Neural cell (in vitro differentiated cells): ENCODE measurements around the gene STC2. TPM values are rescaled to one million over a fixed set of nuclear protein-coding genes. Genes with fewer than 3 reads are reported as not detected.

Source experiments
- H2AFZ ChIP-seq: fragments of 200-600, 300-800 bp; sonication (generic), shearing (Covaris generic); 2 replicates; pipeline ENCODE4 v1.6.0; 2014; ENCODE audit warnings: low read depth, mild to moderate bottlenecking, antibody characterized with exemption, low read length, moderate library complexity
- H3F3A ChIP-seq: fragments of 200-600 bp; shearing (Covaris generic); 2 replicates; pipeline ENCODE4 v1.6.1; 2016; ENCODE audit warnings: mild to moderate bottlenecking, moderate library complexity, mixed read lengths, antibody characterized with exemption, low read length; ENCODE audit not compliant: insufficient read depth, poor library complexity, severe bottlenecking
- H3K27ac ChIP-seq: fragments of 200-600, 300-800 bp; sonication (generic), shearing (Covaris generic); 2 replicates; pipeline ENCODE4 v1.5.1; 2014; ENCODE audit warnings: mild to moderate bottlenecking, low read length, moderate library complexity
- H3K27me3 ChIP-seq: fragments of 300-800, 200-600 bp; sonication (generic), shearing (Covaris generic); 2 replicates; pipeline ENCODE4 v1.6.0; 2014; ENCODE audit warnings: mild to moderate bottlenecking, low read depth, low read length, moderate library complexity; ENCODE audit not compliant: insufficient read depth
- H3K36me3 ChIP-seq: fragments of 300-800, 200-600 bp; sonication (generic), shearing (Covaris generic); 2 replicates; pipeline ENCODE4 v1.5.1; 2014; ENCODE audit warnings: mild to moderate bottlenecking, antibody characterized with exemption, low read length, moderate library complexity; ENCODE audit not compliant: insufficient read depth
- H3K4me2 ChIP-seq: fragments of 300-800, 200-600 bp; sonication (generic), shearing (Covaris generic); 2 replicates; pipeline ENCODE4 v1.6.0; 2014; ENCODE audit warnings: mild to moderate bottlenecking, low read length
- H3K4me3 ChIP-seq: fragments of 300-800, 200-600 bp; sonication (generic), shearing (Covaris generic); 2 replicates; pipeline ENCODE4 v1.5.1; 2014; ENCODE audit warnings: mild to moderate bottlenecking, low read length, moderate library complexity
- H3K79me2 ChIP-seq: fragments of 200-600 bp; shearing (Covaris generic); replicated peaks from 2 replicates; pipeline ENCODE4 v1.6.0; 2014; ENCODE audit warnings: mild to moderate bottlenecking, low read length, moderate library complexity; ENCODE audit not compliant: insufficient read depth
- H3K9ac ChIP-seq: fragments of 300-800, 200-600 bp; sonication (generic), shearing (Covaris generic); 2 replicates; pipeline ENCODE4 v1.6.1; 2016; ENCODE audit warnings: mild to moderate bottlenecking, low read length, mixed read lengths
- H3K9me2 ChIP-seq: fragments of 200-600 bp; shearing (Covaris generic); 2 replicates; pipeline ENCODE4 v1.6.1; 2016; ENCODE audit warnings: mild to moderate bottlenecking, low read length, mixed read lengths; ENCODE audit not compliant: insufficient read depth
- H3K9me3 ChIP-seq: fragments of 200-600, 300-800 bp; sonication (generic), shearing (Covaris generic); 2 replicates; pipeline ENCODE4 v1.6.1; 2016; ENCODE audit warnings: mild to moderate bottlenecking, mixed run types, low read length, moderate library complexity, mixed read lengths
- H4K20me1 ChIP-seq: fragments of 200-600 bp; shearing (Covaris generic); 2 replicates; pipeline ENCODE4 v1.6.1; 2016; ENCODE audit warnings: mild to moderate bottlenecking, mixed run types; ENCODE audit not compliant: insufficient read depth
- CTCF ChIP-seq: fragments of 450-650 bp; IDR thresholded peaks from 2 replicates; pipeline ENCODE4 v1.5.1; 2014; ENCODE audit warnings: antibody characterized with exemption, mild to moderate bottlenecking, moderate library complexity; ENCODE audit not compliant: poor library complexity, severe bottlenecking
- EP300 ChIP-seq: fragments of 450-650 bp; conservative IDR thresholded peaks from 2 replicates; pipeline ENCODE4 v1.6.1; 2014; ENCODE audit warnings: antibody characterized with exemption, mild to moderate bottlenecking, moderate library complexity; ENCODE audit not compliant: poor library complexity, severe bottlenecking
- EZH2 ChIP-seq: fragments of 200-600, 300-800 bp; shearing (Covaris generic), sonication (generic); IDR thresholded peaks from 2 replicates; pipeline ENCODE4 v1.6.1; 2014; ENCODE audit warnings: antibody characterized with exemption, low read length, borderline replicate concordance, mild to moderate bottlenecking; ENCODE audit not compliant: insufficient read depth, poor library complexity, severe bottlenecking
- MXI1 ChIP-seq: fragments of 450-650 bp; conservative IDR thresholded peaks from 2 replicates; pipeline ENCODE4 v1.6.1; 2014; ENCODE audit warnings: antibody characterized with exemption, mild to moderate bottlenecking; ENCODE audit not compliant: poor library complexity, severe bottlenecking
- POLR2AphosphoS5 ChIP-seq: IDR thresholded peaks from 2 replicates; pipeline ENCODE4 v1.6.1; 2012
- RAD21 ChIP-seq: fragments of 450-650 bp; conservative IDR thresholded peaks from 2 replicates; pipeline ENCODE4 v1.6.1; 2014; ENCODE audit warnings: antibody characterized with exemption, mild to moderate bottlenecking, moderate library complexity
- REST ChIP-seq: IDR thresholded peaks from 2 replicates; pipeline ENCODE4 v1.6.1; 2012; ENCODE audit warnings: borderline replicate concordance
- SMC3 ChIP-seq: fragments of 450-650 bp; conservative IDR thresholded peaks from 2 replicates; pipeline ENCODE4 v1.6.1; 2014; ENCODE audit warnings: antibody characterized with exemption, mild to moderate bottlenecking, moderate library complexity; ENCODE audit not compliant: poor library complexity
- TAF1 ChIP-seq: IDR thresholded peaks from 2 replicates; pipeline ENCODE4 v1.6.1; 2012; ENCODE audit warnings: low read depth
- polyA plus RNA-seq: library from polyadenylated mRNA; depleted of rRNA; stranded (reverse); fragments of >200 nt; gene quantifications from 2 replicates; pipeline ENCODE4 v1.2.3, GENCODE V29; 2014

Gene STC2
- polyA plus RNA-seq, 1 donor from 2014 or later, result 0.09 TPM

- Histone ChIP-seq H4K20me1 (no peaks in the 10 kb centered on the region), H3K4me2 (no peak overlapping the region), H3K4me3 (no peak overlapping the region), H3K79me2 (no peaks in the 10 kb centered on the region), H3K27me3 (peaks cover 14% of the 10 kb centered on the region), H3K9me2 (no peaks in the 10 kb centered on the region), H3K27ac (no peak overlapping the region), H3K9ac (no peak overlapping the region), H2AFZ (no peak overlapping the region), H3F3A (no peaks in the 10 kb centered on the region), H3K9me3 (no peaks in the 10 kb centered on the region), H3K36me3 (no peaks in the 10 kb centered on the region)
- no peak for TF ChIP-seq POLR2AphosphoS5
- no peak for TF ChIP-seq EP300
- TF ChIP-seq TAF1, result no peak
- no peak for TF ChIP-seq EZH2
- TF ChIP-seq CTCF, result no peak
- no peak for TF ChIP-seq REST
- TF ChIP-seq MXI1, result no peak
- no peak for TF ChIP-seq SMC3
- no peak for TF ChIP-seq RAD21
Observed at GRCh38 chr5:173319646-173320045, 8.6 kb downstream of the STC2 start.

- no peaks in the 10 kb centered on the region for H3K9me2 ChIP-seq
- H3K4me3 ChIP-seq, result no peak overlapping the region
- no peaks in the 10 kb centered on the region for H3F3A ChIP-seq
- peaks cover 9% of the 10 kb centered on the region for H3K27me3 ChIP-seq
- no peaks in the 10 kb centered on the region for H3K36me3 ChIP-seq
- H2AFZ ChIP-seq, result no peak overlapping the region
- H3K9ac ChIP-seq, result no peak overlapping the region
- H3K27ac ChIP-seq, result no peak overlapping the region
- H4K20me1 ChIP-seq, result no peaks in the 10 kb centered on the region
- no peaks in the 10 kb centered on the region for H3K79me2 ChIP-seq
- H3K4me2 ChIP-seq, result no peak overlapping the region
- TF ChIP-seq POLR2AphosphoS5 (no peak), EZH2 (no peak)
- H3K9me3 ChIP-seq, result no peaks in the 10 kb centered on the region
Observed at GRCh38 chr5:173318881-173319620, 9.2 kb downstream of the STC2 start.

GRCh38 chr5:173318330-173318729 is 9.9 kb downstream of the STC2 start:
- no peaks in the 10 kb centered on the region for H3K79me2 ChIP-seq
- no peak overlapping the region for H3K9ac ChIP-seq
- H3K9me3 ChIP-seq, result no peaks in the 10 kb centered on the region
- peaks cover 2% of the 10 kb centered on the region for H3K27me3 ChIP-seq
- no peaks in the 10 kb centered on the region for H3K36me3 ChIP-seq
- TF ChIP-seq CTCF (no peak), TAF1 (no peak), MXI1 (no peak), EP300 (no peak), EZH2 (no peak), SMC3 (no peak), POLR2AphosphoS5 (no peak), REST (no peak)
- no peaks in the 10 kb centered on the region for H3K9me2 ChIP-seq
- H3K27ac ChIP-seq, result no peak overlapping the region
- no peak overlapping the region for H3K4me3 ChIP-seq
- no peaks in the 10 kb centered on the region for H3F3A ChIP-seq
- no peaks in the 10 kb centered on the region for H4K20me1 ChIP-seq
- H2AFZ ChIP-seq, result no peak overlapping the region
- no peak overlapping the region for H3K4me2 ChIP-seq
